Lung (tissue), 12 donors: ENCODE measurements around the gene KRTAP10-3. TPM values are rescaled to one million over a fixed set of nuclear protein-coding genes. Genes with fewer than 3 reads are reported as not detected.

ENCODE experiments used
- ATAC-seq: fragments of 200-7000 bp; cut with Tn5 transposase; one replicate; pipeline ENCODE4 v1.9.1; 2020; ENCODE audit warnings: moderate number of reproducible peaks; ENCODE audit not compliant: insufficient read depth, low FRiP score
- DNase-seq, 3 donors: peaks; one replicate each; pipeline ENCODE4 v3.0.0-alpha.2; 2013 to 2017
- H3K27ac ChIP-seq, 2 donors: one replicate each; pipeline ENCODE4 v1.5.1; 2013; ENCODE audit warnings: mild to moderate bottlenecking in 2 of 2, moderate library complexity in 2 of 2, control low read depth in 1 of 2, inconsistent platforms in 1 of 2, low read depth in 1 of 2, low read length in 1 of 2
- H3K27me3 ChIP-seq, 3 donors: one replicate each; pipeline ENCODE4 v1.5.1; 2013; ENCODE audit warnings: low read length in 2 of 3; ENCODE audit not compliant: control insufficient read depth in 3 of 3, insufficient read depth in 3 of 3
- H3K36me3 ChIP-seq, 4 donors: one replicate each; pipeline ENCODE4 v1.5.1; 2013; ENCODE audit warnings: low read length in 4 of 4, mild to moderate bottlenecking in 1 of 4, moderate library complexity in 1 of 4; ENCODE audit not compliant: control insufficient read depth in 4 of 4, insufficient read depth in 4 of 4
- H3K4me1 ChIP-seq, 5 donors: one replicate each; pipeline ENCODE4 v1.5.1; 2013; ENCODE audit warnings: low read length in 5 of 5, mild to moderate bottlenecking in 2 of 5, moderate library complexity in 1 of 5; ENCODE audit not compliant: control insufficient read depth in 5 of 5, insufficient read depth in 5 of 5
- H3K4me3 ChIP-seq: one replicate; pipeline ENCODE4 v1.5.1; 2013; ENCODE audit warnings: mild to moderate bottlenecking, control low read depth, moderate library complexity
- H3K9ac ChIP-seq, 2 donors: one replicate each; pipeline ENCODE4 v1.5.1; 2013; ENCODE audit warnings: low read length in 2 of 2, control low read depth in 1 of 2; ENCODE audit not compliant: insufficient read depth in 1 of 2
- H3K9me3 ChIP-seq, 4 donors: one replicate each; pipeline ENCODE4 v1.5.1; 2013; ENCODE audit warnings: low read length in 3 of 4, mild to moderate bottlenecking in 1 of 4, moderate library complexity in 1 of 4; ENCODE audit not compliant: control insufficient read depth in 4 of 4, insufficient read depth in 3 of 4
- WGBS, 2 donors: extraction: QIAGEN DNeasy Blood & Tissue Kit; methylation state at CpG; one replicate each; pipeline ENCODE4 v1.1.7; 2013; 5-methylcytosine and 5-hydroxymethylcytosine counted together
- polyA plus RNA-seq, 2 donors: library from polyadenylated mRNA; stranded (reverse); fragments of 200-250 nt; gene quantifications; one replicate each; pipeline ENCODE4 v1.2.1, GENCODE V29; 2013
- total RNA-seq, 2 donors: library from RNA; depleted of rRNA in 1 of 2; stranded (reverse); fragments of >200 nt in 1 of 2; gene quantifications; one replicate each; pipeline ENCODE4 v1.2.1, GENCODE V29; 2014 to 2021
- TF ChIP-seq, protein P1 (sequence below): IDR thresholded peaks from 2 replicates; pipeline ENCODE4 v1.5.1; 2012; ENCODE audit warnings: mild to moderate bottlenecking; ENCODE audit errors: control extremely low read depth, extremely low read depth
- donor health status: control.
- donor health status: control.
- donor health status: Bipolar disorder and iron deficiency.
- donor health status: healthy.
- donor health status: DM: yes; HTN: yes; CAD: no.

KRTAP10-3 gene
- total and polyA plus RNA-seq, 4 donors, result not detected

DNA sequence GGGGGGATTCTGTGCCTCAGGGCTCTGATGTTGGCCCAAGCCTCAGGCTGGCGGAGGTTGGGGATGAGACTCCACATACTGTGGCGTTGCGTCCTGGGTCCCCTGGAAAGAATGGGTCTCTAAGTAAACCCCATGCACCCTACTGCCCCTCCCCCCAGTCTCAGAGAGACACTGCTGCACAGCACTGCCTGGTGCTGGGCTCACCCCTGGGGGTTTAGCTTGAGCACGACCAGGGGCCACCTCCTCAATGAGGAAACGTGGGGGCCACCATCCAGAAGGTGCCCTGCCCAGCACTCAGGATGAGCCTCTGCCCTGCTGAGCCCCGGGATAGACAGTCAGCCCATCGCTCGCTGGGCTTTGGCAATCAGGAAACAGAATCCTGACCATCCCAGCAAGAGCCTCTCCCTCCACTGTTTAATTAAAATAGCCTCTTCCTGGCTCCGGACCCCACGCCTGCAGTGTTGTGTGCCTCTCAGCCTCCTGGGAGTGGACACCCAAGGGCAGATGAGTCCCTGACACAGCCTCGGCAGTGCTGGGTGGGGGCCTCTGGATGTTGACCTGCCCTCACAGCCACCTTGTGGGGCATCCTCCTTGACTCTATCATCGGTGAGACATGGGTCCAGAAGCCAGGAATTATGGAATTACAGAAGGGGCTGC is 11.4 kb upstream of the KRTAP10-3 start:
- TF ChIP-seq, protein P1, sequence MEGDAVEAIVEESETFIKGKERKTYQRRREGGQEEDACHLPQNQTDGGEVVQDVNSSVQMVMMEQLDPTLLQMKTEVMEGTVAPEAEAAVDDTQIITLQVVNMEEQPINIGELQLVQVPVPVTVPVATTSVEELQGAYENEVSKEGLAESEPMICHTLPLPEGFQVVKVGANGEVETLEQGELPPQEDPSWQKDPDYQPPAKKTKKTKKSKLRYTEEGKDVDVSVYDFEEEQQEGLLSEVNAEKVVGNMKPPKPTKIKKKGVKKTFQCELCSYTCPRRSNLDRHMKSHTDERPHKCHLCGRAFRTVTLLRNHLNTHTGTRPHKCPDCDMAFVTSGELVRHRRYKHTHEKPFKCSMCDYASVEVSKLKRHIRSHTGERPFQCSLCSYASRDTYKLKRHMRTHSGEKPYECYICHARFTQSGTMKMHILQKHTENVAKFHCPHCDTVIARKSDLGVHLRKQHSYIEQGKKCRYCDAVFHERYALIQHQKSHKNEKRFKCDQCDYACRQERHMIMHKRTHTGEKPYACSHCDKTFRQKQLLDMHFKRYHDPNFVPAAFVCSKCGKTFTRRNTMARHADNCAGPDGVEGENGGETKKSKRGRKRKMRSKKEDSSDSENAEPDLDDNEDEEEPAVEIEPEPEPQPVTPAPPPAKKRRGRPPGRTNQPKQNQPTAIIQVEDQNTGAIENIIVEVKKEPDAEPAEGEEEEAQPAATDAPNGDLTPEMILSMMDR, result no peak
- ATAC-seq (no peak), DNase-seq (no peak)
- Histone ChIP-seq H3K9me3 (peaks cover 0 to 14% (median 2%) of the 10 kb centered on the region in 4 donors), H3K4me3 (no peak overlapping the region), H3K9ac (no peak overlapping the region), H3K27me3 (peaks cover 0 to 2% (median 0%) of the 10 kb centered on the region in 3 donors), H3K36me3 (no peaks in the 10 kb centered on the region), H3K4me1 (no peaks in the 10 kb centered on the region), H3K27ac (no peak overlapping the region)
- 84 to 87% methylated on average over 12 of the region's 12 CpGs for WGBS, 2 donors

DNA sequence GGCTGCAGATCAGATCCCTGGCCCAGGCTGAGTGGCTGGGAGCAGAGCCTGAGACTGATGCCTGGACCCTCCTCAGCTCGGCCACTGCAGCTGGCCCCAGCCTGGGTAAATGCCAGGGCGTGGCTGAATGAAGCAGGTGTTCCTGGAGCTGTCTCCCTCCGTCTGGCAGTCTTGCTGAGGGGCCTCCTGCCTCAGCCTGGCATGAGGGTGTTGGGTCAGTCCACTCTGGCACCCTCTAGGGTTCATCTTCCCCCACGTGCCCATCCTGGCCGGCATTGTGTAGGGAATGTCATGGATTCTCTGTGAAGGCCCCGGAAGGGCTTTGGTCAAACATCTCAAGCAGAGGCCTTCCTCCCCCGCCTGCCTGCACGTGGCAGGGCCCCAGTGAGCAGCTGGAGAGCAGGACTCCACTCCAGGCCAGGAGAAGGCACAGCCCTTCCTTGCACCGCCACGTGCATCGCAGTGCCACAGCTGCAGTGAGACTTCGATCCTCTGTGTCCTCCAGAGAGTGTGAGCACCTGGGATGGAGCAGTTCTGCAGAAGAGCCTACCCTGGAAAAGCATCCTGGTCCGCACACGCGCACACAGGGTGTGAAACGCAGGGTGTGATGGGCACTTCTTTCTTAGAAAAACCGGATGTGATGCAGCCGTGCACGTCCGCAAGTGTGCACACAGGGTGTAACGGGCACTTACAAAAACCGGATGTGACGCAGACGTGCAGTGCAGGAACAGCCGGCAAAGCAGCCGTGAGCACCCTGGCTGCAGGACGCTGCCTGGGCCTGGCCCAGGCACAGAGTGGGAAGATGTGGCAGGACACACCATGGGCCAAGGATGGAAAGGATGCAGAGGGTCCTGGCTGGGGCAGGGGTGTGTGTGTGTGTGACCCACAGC is 10.3 kb upstream of the KRTAP10-3 start:
- DNase-seq, result no peak
- TF ChIP-seq, protein P1, result no peak

DNA sequence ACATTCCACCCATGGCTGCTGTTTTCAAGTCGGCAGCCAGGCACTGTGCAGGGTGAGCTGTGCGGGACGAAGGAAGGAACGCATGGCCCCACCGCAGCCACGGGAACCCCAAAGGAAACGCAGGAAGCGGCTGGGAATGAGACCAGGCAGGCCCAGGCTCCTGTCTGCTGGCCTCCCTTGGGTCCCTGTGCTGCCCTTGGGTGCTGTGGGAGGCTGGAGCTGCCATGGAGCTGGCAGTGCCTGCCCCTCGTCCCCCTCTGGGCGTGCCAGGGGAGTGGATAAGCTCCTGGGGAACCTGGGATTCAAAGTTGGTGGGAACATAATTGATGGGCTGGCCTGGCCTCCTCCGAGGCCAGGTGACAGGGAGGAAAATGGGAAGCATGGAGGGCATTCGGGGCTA is 9.7 kb upstream of the KRTAP10-3 start:
- 76 to 81% methylated on average over 12 of the region's 12 CpGs for WGBS, 2 donors
- ATAC-seq, result no peak

More for the DNA sequence above, 10.3 kb upstream of the KRTAP10-3 start:
- Histone ChIP-seq H3K27me3 (peaks cover 0 to 2% (median 0%) of the 10 kb centered on the region in 3 donors), H3K27ac (no peak overlapping the region), H3K9me3 (peaks cover 0 to 14% (median 2%) of the 10 kb centered on the region in 4 donors), H3K4me3 (no peak overlapping the region), H3K9ac (no peak overlapping the region), H3K4me1 (no peaks in the 10 kb centered on the region), H3K36me3 (no peaks in the 10 kb centered on the region)
- ATAC-seq, result no peak
- WGBS, 2 donors, result 74 to 78% methylated on average over 27 of the region's 27 CpGs

More for the DNA sequence above, 9.7 kb upstream of the KRTAP10-3 start:
- no peaks in the 10 kb centered on the region for H3K4me1 ChIP-seq
- no peaks in the 10 kb centered on the region for H3K36me3 ChIP-seq
- TF ChIP-seq, protein P1, result no peak
- H3K27me3 ChIP-seq, result peaks cover 0 to 2% (median 0%) of the 10 kb centered on the region in 3 donors
- H3K4me3 ChIP-seq, result no peak overlapping the region
- no peak for DNase-seq
- no peak overlapping the region for H3K9ac ChIP-seq
- no peak overlapping the region for H3K27ac ChIP-seq
- peaks cover 0 to 14% (median 2%) of the 10 kb centered on the region in 4 donors for H3K9me3 ChIP-seq
